Measurements from ENCODE around the gene USP26.

DNA sequence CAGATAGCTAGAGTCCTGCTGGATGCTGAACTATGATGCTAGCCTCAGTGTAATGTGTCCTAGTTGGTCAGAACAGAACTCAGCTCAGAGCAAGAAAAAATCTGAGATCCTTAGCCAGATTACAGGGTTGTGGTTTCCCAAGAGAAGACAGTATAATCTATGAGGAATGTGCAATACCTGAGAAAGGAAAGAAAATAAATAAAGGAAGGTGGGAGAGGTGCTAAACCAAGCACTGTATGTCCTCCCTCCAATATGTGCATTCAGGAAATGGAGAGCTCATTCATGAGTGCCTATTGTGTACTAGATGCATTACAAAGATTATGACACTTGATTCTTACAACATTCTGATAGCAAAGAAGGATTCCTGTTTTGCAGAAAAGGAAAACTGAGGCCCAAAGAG is 7.5 kb downstream of the USP26 start:
- TF ChIP-seq, protein P1, sequence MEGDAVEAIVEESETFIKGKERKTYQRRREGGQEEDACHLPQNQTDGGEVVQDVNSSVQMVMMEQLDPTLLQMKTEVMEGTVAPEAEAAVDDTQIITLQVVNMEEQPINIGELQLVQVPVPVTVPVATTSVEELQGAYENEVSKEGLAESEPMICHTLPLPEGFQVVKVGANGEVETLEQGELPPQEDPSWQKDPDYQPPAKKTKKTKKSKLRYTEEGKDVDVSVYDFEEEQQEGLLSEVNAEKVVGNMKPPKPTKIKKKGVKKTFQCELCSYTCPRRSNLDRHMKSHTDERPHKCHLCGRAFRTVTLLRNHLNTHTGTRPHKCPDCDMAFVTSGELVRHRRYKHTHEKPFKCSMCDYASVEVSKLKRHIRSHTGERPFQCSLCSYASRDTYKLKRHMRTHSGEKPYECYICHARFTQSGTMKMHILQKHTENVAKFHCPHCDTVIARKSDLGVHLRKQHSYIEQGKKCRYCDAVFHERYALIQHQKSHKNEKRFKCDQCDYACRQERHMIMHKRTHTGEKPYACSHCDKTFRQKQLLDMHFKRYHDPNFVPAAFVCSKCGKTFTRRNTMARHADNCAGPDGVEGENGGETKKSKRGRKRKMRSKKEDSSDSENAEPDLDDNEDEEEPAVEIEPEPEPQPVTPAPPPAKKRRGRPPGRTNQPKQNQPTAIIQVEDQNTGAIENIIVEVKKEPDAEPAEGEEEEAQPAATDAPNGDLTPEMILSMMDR (conservative IDR thresholded peaks at IDR 0.05 in 1 of 2, IDR thresholded peaks at IDR 0.05 in 1 of 2; ENCODE audit: low read depth in 1 of 2, low read length in 2 of 2) = no peak
- TF ChIP-seq EZH2 (IDR thresholded peaks at IDR 0.05; ENCODE audit: low read length, missing control alignments) = no peak
